ENCODE results near the gene EFEMP1.

DNA sequence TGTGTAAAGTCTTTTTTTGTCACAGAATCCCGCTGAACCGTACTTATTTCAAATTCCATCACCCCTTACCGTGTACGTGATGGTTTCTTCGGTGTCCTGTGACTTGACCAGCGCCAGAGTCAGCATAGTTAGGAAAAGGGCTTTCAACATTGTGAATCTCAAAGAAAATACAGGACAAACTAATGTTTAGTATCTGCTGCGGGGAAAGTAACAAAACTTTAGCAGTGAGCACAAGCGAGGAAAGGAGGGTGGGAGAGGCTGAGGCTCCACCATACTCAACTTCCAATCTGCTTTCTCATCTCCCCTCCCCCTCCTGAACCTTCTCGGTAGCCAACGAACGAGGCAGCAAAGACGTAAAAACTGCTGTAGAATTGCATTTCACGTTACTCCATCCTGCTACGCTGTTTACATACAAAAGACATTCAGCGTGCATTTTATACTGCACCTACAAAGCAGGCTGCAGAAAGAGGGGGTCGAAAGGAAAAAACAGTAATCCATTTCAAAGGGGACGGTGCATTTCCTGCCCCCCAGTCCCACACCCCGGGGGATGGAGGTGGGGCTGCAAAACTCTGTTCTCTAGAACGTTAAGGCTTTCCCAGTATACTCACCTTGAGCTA is 1.2 kb downstream of the EFEMP1 start:
- TF ChIP-seq, protein P1, sequence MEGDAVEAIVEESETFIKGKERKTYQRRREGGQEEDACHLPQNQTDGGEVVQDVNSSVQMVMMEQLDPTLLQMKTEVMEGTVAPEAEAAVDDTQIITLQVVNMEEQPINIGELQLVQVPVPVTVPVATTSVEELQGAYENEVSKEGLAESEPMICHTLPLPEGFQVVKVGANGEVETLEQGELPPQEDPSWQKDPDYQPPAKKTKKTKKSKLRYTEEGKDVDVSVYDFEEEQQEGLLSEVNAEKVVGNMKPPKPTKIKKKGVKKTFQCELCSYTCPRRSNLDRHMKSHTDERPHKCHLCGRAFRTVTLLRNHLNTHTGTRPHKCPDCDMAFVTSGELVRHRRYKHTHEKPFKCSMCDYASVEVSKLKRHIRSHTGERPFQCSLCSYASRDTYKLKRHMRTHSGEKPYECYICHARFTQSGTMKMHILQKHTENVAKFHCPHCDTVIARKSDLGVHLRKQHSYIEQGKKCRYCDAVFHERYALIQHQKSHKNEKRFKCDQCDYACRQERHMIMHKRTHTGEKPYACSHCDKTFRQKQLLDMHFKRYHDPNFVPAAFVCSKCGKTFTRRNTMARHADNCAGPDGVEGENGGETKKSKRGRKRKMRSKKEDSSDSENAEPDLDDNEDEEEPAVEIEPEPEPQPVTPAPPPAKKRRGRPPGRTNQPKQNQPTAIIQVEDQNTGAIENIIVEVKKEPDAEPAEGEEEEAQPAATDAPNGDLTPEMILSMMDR (IDR thresholded peaks at IDR 0.05; ENCODE audit: borderline replicate concordance, extremely low read depth, low read length, poor library complexity, severe bottlenecking), result no peak
- no peak for TF ChIP-seq EZH2 (IDR thresholded peaks at IDR 0.05; ENCODE audit: borderline replicate concordance, low read depth, low read length, severe bottlenecking)

Measured in DND-41 (cell line).